A204.1 (cell line): Measurements from ENCODE around the gene ISG20.

Source experiments
- FAIRE-seq: peaks from 2 replicates; lab custom pipeline; 2012; peaks lifted over from hg19 to GRCh38; lab: Jason Lieb, UNC

The ISG20 gene

DNA sequence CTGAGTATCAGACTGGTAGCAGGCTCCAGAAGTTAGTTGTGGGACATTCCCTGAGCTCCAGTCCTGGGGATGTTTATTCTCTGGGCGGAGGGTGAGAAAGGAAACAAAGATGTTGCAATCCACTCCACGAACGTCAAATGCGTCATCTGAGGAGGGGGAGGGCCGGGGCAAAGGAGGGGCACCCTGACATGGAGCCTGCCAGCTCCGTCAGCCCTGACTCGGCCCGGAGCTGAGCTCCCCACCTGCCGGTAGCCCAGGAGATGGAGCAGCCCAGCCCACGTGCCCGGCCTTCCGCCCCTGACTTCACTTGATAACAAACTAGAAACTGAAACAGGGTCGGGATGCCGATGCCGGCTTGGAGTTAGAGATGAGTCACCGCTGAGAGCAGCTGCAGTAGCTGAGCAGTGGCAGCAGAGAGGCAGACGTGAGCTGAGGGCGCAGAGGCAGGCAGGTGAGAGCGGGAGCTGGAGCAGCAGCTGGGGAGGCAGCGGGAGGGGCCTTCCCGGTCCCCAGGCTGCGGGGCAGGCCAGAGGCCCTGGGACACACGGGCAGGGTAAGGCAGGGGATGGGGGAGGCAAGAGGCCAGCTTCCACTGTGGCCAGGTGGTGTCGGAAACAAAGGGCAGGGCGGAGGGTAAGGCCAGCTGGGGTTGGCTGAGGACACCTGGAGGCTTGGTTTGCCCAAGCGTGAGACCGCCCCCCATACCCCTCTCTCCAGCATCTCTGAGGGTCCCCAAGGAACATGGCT lies at the start of gene ISG20:
TSS of gene ISG20 (plus strand) at position 391 of the 747 bp plus-strand sequence. CDS start at position 742, 351 bp downstream.
- no peak for FAIRE-seq

- FAIRE-seq, result no peak
Observed at GRCh38 chr15:88590759-88591158, 48.1 kb upstream of the ISG20 start.

GRCh38 chr15:88591384-88591783 lies 47.4 kb upstream of the ISG20 start:
- no peak for FAIRE-seq

DNA sequence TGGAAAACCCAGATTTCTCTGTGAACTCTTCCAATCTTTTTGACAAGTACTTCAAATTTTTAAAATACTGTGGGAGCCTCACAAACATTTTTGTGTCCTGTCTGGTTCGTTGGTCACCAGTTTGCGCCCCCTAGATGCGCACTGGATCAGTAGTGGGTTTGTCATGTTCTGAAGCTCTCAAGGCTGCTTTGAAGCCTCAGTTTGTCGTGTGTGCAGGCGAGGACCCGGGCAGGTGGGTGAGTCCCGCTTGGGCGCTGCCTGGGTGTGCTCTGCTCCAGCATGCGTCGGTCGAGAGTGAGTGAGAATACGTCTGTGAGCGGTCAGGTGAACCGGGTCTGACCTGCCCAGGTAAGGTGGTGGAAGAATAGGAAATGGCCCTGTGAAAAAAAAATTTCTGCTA lies 34.9 kb upstream of the ISG20 start:
- FAIRE-seq, result no peak

- FAIRE-seq, result no peak
Observed at GRCh38 chr15:88604381-88605188, 34.2 kb upstream of the ISG20 start.

DNA sequence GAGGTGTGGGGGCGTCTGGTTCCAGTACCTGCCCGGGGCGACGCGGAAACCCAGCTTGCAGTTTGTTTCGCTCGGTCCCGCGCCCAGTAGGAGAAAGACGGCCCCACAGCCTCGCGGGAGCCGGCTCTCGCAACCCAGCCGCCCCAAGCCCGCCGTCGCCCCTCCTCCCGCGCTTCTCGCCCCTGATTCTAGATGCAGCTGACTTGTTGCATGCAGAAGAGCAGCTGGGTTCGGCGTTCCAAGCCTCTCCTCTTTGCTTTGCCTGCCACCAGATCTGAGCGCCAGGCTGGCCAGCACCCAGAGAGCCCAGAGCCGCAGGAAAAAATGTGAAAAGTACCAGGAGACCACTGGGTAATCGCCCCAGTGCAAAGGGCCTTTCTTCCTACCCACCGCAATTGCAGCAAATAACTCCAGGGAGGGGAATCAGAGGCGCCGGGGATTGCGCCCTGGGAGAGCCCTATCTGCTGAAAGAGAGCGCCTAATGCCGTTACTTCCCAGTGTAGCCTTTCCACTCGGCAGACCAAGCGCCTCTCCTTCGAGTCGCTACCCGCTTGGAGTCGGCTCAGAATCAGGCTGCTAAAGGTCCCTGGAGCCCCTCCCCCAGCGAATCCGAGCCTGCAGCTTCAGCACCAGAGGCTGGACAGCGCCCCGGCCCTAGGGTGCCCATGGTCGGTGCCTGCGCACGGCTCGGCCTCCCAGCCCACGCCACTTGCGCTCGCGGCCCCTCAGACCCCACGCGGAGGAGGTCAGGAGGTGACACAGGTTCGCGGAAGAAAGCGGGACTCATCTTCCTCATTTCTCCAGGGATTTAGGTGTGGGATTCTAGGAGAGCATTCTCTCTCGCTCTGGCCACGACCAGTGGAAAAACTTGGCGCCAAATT lies 33.4 kb upstream of the ISG20 start:
- FAIRE-seq, result no peak

GRCh38 chr15:88606070-88606794 lies 32.6 kb upstream of the ISG20 start:
- no peak for FAIRE-seq

DNA sequence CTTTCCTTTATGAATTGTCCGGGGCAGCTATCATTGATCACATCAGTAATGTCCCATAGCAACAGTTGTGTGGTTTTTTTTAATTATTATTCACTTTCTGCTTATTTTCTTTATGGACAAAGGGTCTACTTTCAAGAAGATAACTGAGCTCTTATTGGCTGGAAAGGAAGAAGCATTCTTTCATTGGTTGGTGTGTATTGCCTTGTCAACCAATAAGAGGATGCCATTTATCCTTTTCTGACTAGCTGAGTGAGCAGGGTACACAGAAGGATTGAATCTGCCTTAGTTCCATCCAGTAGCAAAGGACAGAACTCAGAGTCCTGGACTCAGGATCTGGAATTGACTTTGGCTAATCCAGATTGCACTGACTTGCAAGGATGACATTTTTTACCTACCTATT lies 30.9 kb upstream of the ISG20 start:
- FAIRE-seq, result no peak

DNA sequence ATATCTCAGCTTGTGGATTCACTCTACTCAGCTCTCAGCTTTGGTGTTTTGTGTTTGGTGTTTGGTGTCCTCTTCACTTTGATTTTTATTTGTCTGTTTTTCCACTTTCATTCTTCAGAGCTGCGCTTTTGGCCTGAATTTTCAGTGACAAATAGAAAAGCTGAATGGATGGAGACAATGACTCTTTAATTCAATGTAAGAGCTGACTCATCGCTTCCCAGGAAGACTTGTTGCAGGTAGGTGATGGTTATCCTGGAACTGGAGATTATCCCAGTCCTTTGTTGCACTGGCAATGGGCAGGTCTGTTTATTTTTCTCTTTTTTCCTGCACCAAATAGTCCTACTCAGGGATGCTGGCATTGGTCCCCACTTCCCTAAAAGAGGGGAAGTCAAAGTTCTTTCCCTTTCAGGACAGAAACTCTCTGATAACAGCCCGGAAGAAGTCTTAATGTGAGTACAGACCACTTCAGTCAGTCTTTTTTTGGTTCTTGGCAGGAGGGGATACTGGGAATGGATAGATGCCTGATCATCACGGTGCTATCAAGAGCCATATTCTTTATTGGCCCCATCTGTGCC lies 30.1 kb upstream of the ISG20 start:
- FAIRE-seq, result no peak

DNA sequence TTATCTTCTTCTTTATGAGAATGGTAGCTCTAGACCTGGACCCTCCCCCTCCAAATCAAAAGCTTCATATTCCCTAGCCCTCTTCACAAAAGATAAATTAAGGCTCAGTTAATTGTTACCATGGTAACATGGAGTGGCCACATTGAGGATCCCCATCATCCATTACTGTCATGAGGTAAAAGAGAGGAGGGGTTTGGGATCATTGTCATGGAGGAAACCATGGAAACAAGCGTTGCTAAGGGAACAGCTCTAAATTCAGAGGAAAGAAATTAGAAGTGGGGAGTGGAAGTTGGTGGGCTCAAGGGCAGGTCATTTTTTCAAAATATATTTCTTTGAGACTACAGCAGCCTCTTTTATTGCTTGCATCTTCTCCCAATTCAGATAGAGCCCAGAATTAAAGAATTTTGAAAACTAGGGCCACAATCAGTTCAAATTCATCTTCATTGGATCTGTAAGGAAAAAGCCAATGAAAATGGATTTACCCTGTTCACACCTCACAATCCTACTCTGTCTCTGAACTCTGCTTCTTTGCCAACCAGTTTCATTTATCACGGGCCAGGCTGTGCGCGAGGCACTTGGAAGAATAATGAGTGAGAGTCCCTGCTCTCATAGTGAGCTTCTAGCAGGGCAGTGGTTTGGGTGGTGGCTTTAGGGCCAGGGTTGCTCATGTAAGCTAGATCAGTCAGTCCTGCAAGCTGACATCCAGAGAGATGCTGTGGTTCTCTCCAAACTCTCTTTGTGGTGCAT lies 29.3 kb upstream of the ISG20 start:
- FAIRE-seq, result no peak

DNA sequence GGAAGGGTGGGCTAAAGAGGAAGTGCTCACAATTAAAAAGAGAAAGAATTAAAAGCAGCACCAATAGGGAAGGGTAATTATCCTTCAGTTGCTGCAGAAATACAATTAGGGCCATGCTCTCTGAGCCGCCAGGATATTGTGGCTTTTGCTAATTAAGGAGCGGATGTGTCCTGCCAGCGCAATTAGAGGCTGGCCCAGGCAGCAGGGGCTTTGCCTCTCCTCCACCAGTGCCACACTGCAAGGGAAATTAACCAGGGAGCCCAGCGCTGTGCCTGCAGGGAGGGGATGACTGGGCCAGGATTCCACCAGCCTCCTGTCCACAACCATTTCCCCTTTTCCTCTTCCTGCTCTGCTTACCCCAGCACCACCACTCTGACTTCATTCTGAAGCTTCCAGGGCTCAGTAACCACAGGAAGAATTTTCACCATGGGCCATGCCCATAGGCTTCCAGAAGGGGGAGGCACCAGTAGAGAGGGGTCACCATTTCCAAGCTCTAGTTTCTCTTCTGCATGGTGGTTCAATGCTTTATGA lies 28.1 kb upstream of the ISG20 start:
- FAIRE-seq, result no peak

DNA sequence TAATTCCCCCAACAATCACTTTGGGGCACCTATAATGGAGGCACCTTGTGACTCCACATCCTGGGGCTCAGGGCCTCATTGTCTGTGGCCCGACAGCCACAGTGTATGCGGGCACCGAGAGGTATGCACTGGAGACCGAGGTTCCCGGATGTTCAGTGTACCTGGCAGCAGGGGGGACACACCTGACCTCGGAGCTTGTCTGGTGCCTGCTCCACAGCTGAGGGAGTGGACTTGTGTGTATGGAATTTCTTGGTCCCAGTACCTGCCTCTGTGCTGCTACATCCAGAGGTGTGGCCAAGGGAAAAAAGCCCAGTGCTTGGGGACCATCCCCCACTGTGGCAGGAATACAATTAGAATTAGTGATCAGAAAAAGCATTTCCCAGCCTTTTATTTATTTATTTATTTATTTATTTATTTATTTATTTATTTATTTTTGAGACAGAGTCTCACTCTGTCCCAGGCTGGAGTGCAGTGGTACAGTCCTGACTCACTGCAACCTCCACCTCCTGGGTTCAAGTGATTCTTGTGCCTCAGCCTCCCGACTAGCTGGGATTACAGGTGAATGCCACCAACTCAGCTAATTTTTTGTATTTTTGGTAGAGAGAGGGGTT lies 26.5 kb upstream of the ISG20 start:
- no peak for FAIRE-seq

DNA sequence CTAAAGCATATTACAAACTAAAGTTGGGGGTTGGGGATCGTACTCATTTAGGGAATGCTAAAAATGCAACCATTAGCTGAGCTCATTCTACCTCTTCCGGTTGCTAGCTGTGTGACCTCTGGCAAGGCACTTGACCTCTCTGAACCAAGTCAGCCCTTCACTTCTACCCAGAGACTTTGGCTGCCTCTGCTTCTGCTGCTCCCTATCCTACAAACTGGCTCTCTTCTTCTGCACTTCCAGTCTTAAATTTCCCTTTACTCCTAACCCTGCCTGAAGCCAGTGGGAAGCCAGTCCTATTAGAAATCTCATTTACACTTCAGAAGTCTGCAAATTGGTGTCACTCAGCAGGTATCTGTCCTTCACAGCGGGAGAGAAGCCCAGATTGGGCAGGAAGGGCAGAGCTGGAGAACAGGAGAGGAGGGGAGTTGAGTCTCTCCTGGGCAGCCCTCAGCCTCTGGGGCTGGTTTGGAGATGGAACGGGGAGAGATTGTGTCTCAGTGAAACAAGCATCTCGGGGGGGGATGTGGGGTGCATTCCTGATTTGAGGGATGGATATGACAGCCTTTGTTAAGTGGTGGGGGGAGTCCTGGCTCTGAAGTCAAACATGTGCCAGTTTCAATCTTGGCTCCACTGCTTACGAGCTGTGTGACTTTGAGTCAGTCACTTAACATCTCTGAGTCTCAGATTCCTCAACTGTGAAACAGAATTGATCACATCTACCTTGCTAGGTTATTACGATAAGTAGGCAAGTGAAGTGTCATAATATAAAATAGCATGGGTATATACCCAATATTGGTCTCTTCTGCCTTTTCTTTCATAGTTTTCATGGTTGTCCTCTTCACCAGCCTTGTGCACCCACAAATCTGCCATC lies 25.5 kb upstream of the ISG20 start:
- FAIRE-seq, result no peak

DNA sequence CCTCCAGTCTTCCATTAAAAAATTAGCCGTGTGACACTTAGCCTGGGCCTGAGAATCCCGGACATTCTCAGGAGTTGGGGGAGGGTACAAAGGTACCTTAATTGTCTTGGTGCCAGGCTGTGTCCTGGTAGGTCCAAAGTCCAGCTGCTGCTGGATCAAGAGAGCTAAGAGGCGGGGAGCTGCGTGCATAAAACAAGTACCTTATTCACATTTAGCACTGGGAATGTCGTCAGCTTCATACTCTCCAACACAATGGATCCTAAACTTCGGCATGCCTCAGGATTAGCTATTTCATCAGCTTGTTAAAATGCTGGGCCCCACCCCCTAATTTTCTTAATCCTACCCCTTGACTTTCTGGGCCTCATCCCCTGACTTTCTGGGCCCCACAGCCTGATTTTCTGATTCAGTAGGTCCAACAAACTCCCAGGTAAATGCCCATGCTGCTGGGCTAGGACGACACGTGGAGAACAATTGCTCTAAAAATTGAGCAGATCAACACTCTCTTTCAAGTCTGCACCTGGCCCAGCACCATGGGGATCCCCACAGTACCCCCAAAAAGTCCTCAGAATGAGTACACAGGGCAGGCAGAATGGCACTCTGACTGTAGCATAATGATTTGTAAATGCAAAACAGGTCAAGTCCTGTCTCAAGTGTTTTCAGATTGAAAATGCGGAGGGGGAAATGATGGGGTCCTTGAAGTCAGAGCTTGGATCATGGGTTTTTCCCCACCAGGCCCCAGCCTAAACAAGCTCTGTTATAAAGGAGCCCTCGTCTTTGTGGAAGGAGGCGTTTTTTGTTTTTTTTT lies 23.3 kb upstream of the ISG20 start:
- FAIRE-seq, result no peak

DNA sequence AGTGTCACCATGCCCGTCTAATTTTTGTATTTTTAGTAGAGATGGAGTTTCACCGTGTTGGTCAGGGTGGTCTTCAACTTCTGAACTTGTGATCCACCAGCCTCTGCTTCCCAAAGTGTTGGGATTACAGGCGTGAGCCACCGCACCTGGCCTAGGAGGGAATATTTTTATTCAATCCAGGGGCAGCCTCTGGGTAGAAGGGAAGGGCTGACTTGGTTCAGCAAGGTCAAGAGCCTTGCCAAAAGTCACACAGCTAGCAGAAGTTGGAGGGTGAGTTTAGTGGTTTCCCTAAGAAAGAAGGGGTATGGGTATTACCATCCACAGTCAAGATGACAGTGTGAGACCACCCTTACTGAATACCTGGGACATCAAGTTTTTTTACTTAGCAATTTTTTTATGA lies 22.6 kb upstream of the ISG20 start:
- no peak for FAIRE-seq

DNA sequence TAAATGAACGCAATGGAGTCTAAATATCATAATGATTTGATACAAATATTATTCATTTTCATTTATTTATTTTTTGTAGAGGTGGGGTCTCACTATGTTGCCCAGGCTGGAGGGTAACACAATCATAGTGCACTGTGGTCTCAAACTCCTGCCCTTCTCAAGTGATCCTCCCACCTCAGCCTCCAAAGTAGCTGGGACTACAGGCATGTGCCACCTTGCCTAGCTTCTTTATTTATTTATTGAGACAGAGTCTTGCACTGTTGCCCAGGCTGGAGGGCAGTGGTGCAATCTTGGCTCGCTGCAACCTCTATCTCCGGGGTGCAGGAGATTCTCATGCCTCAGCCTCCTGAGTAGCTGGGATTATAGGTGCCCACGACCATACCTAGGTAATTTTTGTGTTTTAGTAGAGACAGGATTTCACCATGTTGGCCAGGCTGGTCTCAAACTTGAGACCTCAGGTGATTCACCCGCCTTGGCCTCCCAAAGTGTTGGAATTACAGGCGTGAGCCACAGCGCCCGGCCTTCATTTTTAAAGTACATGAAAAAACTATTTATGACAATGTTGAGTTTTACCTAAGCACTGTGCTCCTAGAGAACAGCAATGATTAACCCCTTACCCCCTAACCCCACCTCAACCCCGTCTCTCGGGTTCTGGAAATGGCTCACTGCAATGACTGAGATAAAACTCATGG lies 21.6 kb upstream of the ISG20 start:
- no peak for FAIRE-seq

DNA sequence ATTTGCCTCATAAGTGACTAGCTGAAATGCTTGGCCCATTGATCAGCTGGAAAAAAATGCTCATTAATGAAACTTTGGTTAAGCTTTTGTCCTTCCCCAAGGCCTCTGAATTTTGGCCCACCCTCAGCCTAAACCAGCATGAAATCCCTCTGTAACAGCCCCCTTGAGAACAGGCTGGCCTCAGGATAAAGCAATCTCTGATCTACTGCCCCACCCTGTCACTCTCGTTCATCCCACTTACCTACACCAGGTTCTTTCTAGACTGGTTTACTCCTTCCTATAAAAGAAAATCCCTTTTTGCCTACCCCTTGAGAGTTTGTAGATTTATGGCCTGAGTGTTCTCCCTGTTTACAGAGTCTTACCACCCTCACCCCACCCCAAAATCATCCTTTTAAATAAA lies 21.0 kb upstream of the ISG20 start:
- no peak for FAIRE-seq

DNA sequence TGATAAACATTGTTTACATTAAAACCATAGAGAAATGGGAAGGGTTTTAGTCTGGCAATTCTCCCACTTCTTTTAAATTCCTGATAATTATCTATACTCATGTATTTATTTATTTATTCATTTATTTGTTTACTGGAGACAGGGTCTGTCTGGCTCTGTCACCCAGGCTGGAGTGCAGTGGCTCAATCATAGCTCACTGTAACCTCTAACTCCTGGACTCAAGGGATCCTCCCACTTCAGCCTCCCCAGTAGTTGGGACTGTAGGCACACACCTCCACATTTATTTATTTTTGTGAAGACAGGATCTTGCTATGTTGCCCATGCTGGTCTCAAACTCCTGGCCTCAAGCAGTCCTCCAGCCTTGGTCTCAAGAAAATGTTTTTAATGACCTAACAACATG lies 20.1 kb upstream of the ISG20 start:
- FAIRE-seq, result no peak
